WTC11 (cell line): ENCODE measurements around the gene SGCG. TPM values are rescaled to one million over a fixed set of nuclear protein-coding genes. Genes with fewer than 3 reads are reported as not detected.

Experiments used
- ATAC-seq: fragments of 200-7000 bp; cut with Tn5 transposase; 2 replicates; pipeline ENCODE4 v1.10.0; 2021; ENCODE audit warnings: mild to moderate bottlenecking, moderate library complexity
- CTCF ChIA-PET: fragments of 300-600 bp; sonication (Branson Sonifier 250); formaldehyde crosslinking; loops from one replicate; lab custom pipeline; 2021; ENCODE audit warnings: antibody characterized with exemption; lab: Charles Lee
- POLR2A ChIA-PET: fragments of 350-600 bp; sonication (Branson Sonifier 250); formaldehyde crosslinking; loops from one replicate; lab custom pipeline; 2021; ENCODE audit warnings: antibody characterized with exemption; lab: Charles Lee
- DNase-seq: peaks from one replicate; pipeline ENCODE4 v3.0.0; 2021; ENCODE audit warnings: low spot score
- H3K27ac Mint-ChIP-seq: 2 replicates; pipeline ENCODE4 v1.8.0; 2021; ENCODE audit warnings: mixed read lengths
- H3K27me3 Mint-ChIP-seq: 2 replicates; pipeline ENCODE4 v1.8.0; 2021; ENCODE audit warnings: low read depth, mild to moderate bottlenecking, moderate library complexity, mixed read lengths
- H3K36me3 Mint-ChIP-seq: 2 replicates; pipeline ENCODE4 v1.8.0; 2021; ENCODE audit warnings: mixed read lengths
- H3K4me1 Mint-ChIP-seq: 2 replicates; pipeline ENCODE4 v1.8.0; 2022; ENCODE audit warnings: mixed read lengths
- H3K4me3 Mint-ChIP-seq: 2 replicates; pipeline ENCODE4 v1.8.0; 2021; ENCODE audit warnings: mild to moderate bottlenecking, moderate library complexity, mixed read lengths
- H3K9me3 Mint-ChIP-seq: 2 replicates; pipeline ENCODE4 v1.8.0; 2021; ENCODE audit warnings: mixed read lengths
- CBFB ChIP-seq: sonication (generic); formaldehyde crosslinking; IDR thresholded peaks from 2 replicates; pipeline ENCODE4 v1.8.1; 2022; ENCODE audit warnings: mild to moderate bottlenecking, low read depth, missing genetic modification reagents
- ELF4 ChIP-seq: sonication (generic); formaldehyde crosslinking; IDR thresholded peaks from 2 replicates; pipeline ENCODE4 v1.8.1; 2022; ENCODE audit warnings: low read depth, mild to moderate bottlenecking, moderate library complexity, missing genetic modification reagents
- GTF2I ChIP-seq: fragments of 250-450 bp; sonication (Bioruptor Pico); conservative IDR thresholded peaks from 2 replicates; pipeline ENCODE4 v1.4.0; 2021; ENCODE audit warnings: mild to moderate bottlenecking
- HMGA2 ChIP-seq: fragments of 250-450 bp; sonication (Bioruptor Pico); IDR thresholded peaks from 2 replicates; pipeline ENCODE4 v1.4.0; 2021; ENCODE audit warnings: mild to moderate bottlenecking, moderate library complexity
- JUN ChIP-seq: sonication (generic); formaldehyde crosslinking; IDR thresholded peaks from 2 replicates; pipeline ENCODE4 v1.8.0; 2023; ENCODE audit warnings: mild to moderate bottlenecking, missing genetic modification reagents
- MLX ChIP-seq: sonication (generic); formaldehyde crosslinking; IDR thresholded peaks from 2 replicates; pipeline ENCODE4 v1.8.1; 2023; ENCODE audit warnings: mild to moderate bottlenecking, missing genetic modification reagents, moderate library complexity
- NR1H2 ChIP-seq: sonication (generic); formaldehyde crosslinking; IDR thresholded peaks from 2 replicates; pipeline ENCODE4 v1.9.0; 2021; ENCODE audit warnings: mild to moderate bottlenecking, moderate library complexity, missing genetic modification reagents
- PRRX2 ChIP-seq: fragments of 250-450 bp; sonication (Bioruptor Pico); IDR thresholded peaks from 2 replicates; pipeline ENCODE4 v1.8.0; 2021; ENCODE audit warnings: mild to moderate bottlenecking
- TEAD1 ChIP-seq: sonication (generic); formaldehyde crosslinking; IDR thresholded peaks from 2 replicates; pipeline ENCODE4 v1.8.0; 2022; ENCODE audit warnings: mild to moderate bottlenecking, missing genetic modification reagents
- total RNA-seq: library from RNA; stranded (reverse); gene quantifications from 3 replicates; pipeline ENCODE4 v1.2.3, GENCODE V29; 2021
- TF ChIP-seq, protein P1 (sequence below): fragments of 250-450 bp; sonication (Bioruptor Pico); IDR thresholded peaks from 2 replicates; pipeline ENCODE4 v1.9.0; 2021; ENCODE audit warnings: moderate library complexity, mild to moderate bottlenecking, inconsistent platforms, borderline replicate concordance
- TF ChIP-seq, protein P2 (sequence below): sonication (generic); formaldehyde crosslinking; IDR thresholded peaks from 2 replicates; pipeline ENCODE4 v1.8.1; 2022; ENCODE audit warnings: low read depth, missing genetic modification reagents, borderline replicate concordance
- TF ChIP-seq, protein P3 (sequence below): sonication (generic); formaldehyde crosslinking; IDR thresholded peaks from 2 replicates; pipeline ENCODE4 v1.8.0; 2023; ENCODE audit warnings: mild to moderate bottlenecking, missing genetic modification reagents

The SGCG gene
- total RNA-seq, 1 experiment from 2014 or later: not detected

GRCh38 chr13:23357349-23357748, 176.6 kb downstream of the SGCG start:
- POLR2A ChIA-PET: no interaction called here
- Mint-ChIP-seq H3K27me3 (no peaks in the 10 kb centered on the region), H3K9me3 (no peaks in the 10 kb centered on the region), H3K4me3 (no peak overlapping the region), H3K36me3 (peaks cover 40% of the 10 kb centered on the region), H3K27ac (no peak overlapping the region), H3K4me1 (no peaks in the 10 kb centered on the region)
- no peak for ATAC-seq
- DNase-seq: no peak
- CTCF ChIA-PET: no interaction called here
- TF ChIP-seq CBFB: no peak
- peak; percentile 88 for TF ChIP-seq HMGA2

GRCh38 chr13:23359882-23360281, 179.1 kb downstream of the SGCG start:
- H3K27ac Mint-ChIP-seq: no peak overlapping the region
- no peaks in the 10 kb centered on the region for H3K27me3 Mint-ChIP-seq
- POLR2A ChIA-PET: no interaction called here
- no peak overlapping the region for H3K4me3 Mint-ChIP-seq
- H3K4me1 Mint-ChIP-seq: no peaks in the 10 kb centered on the region
- ATAC-seq (no peak), DNase-seq (no peak)
- CTCF ChIA-PET: interaction anchor here (0.7 to 1.2 kb wide), 2 partner anchors 14 to 869 kb away, joined by 4 read pairs; no protein-coding TSS in a partner anchor
- TF ChIP-seq, protein P1, sequence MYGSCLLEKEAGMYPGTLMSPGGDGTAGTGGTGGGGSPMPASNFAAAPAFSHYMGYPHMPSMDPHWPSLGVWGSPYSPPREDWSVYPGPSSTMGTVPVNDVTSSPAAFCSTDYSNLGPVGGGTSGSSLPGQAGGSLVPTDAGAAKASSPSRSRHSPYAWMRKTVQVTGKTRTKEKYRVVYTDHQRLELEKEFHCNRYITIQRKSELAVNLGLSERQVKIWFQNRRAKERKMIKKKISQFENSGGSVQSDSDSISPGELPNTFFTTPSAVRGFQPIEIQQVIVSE: no peak
- TF ChIP-seq, protein P2, sequence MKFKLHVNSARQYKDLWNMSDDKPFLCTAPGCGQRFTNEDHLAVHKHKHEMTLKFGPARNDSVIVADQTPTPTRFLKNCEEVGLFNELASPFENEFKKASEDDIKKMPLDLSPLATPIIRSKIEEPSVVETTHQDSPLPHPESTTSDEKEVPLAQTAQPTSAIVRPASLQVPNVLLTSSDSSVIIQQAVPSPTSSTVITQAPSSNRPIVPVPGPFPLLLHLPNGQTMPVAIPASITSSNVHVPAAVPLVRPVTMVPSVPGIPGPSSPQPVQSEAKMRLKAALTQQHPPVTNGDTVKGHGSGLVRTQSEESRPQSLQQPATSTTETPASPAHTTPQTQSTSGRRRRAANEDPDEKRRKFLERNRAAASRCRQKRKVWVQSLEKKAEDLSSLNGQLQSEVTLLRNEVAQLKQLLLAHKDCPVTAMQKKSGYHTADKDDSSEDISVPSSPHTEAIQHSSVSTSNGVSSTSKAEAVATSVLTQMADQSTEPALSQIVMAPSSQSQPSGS: no peak
- TF ChIP-seq TEAD1 (CRISPR knock-in tag) (no peak), NR1H2 (no peak), MLX (CRISPR knock-in tag) (no peak)
- TF ChIP-seq, protein P3, sequence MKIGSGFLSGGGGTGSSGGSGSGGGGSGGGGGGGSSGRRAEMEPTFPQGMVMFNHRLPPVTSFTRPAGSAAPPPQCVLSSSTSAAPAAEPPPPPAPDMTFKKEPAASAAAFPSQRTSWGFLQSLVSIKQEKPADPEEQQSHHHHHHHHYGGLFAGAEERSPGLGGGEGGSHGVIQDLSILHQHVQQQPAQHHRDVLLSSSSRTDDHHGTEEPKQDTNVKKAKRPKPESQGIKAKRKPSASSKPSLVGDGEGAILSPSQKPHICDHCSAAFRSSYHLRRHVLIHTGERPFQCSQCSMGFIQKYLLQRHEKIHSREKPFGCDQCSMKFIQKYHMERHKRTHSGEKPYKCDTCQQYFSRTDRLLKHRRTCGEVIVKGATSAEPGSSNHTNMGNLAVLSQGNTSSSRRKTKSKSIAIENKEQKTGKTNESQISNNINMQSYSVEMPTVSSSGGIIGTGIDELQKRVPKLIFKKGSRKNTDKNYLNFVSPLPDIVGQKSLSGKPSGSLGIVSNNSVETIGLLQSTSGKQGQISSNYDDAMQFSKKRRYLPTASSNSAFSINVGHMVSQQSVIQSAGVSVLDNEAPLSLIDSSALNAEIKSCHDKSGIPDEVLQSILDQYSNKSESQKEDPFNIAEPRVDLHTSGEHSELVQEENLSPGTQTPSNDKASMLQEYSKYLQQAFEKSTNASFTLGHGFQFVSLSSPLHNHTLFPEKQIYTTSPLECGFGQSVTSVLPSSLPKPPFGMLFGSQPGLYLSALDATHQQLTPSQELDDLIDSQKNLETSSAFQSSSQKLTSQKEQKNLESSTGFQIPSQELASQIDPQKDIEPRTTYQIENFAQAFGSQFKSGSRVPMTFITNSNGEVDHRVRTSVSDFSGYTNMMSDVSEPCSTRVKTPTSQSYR (CRISPR knock-in tag): no peak
- H3K9me3 Mint-ChIP-seq: no peaks in the 10 kb centered on the region
- H3K36me3 Mint-ChIP-seq: peaks cover 47% of the 10 kb centered on the region

- Mint-ChIP-seq H3K27ac (no peak overlapping the region), H3K27me3 (no peaks in the 10 kb centered on the region), H3K9me3 (no peaks in the 10 kb centered on the region), H3K4me1 (no peaks in the 10 kb centered on the region), H3K36me3 (peaks cover 68% of the 10 kb centered on the region), H3K4me3 (no peak overlapping the region)
- DNase-seq: no peak
- ChIA-PET CTCF (interaction anchor here (0.6 kb wide), 1 partner anchor 17 kb away, joined by 3 read pairs; no protein-coding TSS in a partner anchor), POLR2A (no interaction called here)
- ATAC-seq: no peak
- TF ChIP-seq GTF2I (CRISPR knock-in tag) (no peak), JUN (CRISPR knock-in tag) (no peak)
These were observed 184.9 kb downstream of the SGCG start for GRCh38 chr13:23365652-23366051.

DNA sequence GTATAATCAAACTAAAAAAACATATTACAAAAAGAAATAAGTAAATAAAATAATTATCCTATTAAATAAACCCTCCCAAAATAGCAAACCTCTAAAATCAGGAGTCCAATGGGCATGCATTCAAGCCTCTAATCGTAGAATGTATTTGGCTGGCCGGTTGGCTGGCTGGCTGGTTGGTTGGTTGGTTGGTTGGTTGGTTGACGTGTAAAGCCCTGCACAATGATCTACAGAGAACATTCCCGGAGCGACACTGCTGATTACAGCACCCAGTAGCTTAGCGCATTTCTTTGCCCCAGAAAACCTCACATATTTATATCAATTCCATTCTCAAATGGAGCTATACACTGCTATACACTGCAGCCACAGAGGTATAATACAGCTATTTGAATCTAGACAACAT, 187.1 kb downstream of the SGCG start:
- POLR2A ChIA-PET: no interaction called here

More for the DNA sequence above, 187.1 kb downstream of the SGCG start:
- no peak for ATAC-seq
- H3K4me1 Mint-ChIP-seq: no peaks in the 10 kb centered on the region
- CTCF ChIA-PET: no interaction called here
- no peak overlapping the region for H3K4me3 Mint-ChIP-seq
- DNase-seq: no peak
- no peaks in the 10 kb centered on the region for H3K27me3 Mint-ChIP-seq
- H3K9me3 Mint-ChIP-seq: no peaks in the 10 kb centered on the region
- no peak for TF ChIP-seq PRRX2 (CRISPR knock-in tag)
- no peak for TF ChIP-seq MLX (CRISPR knock-in tag)
- no peak for TF ChIP-seq ELF4 (CRISPR knock-in tag)
- H3K27ac Mint-ChIP-seq: no peak overlapping the region
- H3K36me3 Mint-ChIP-seq: peaks cover 69% of the 10 kb centered on the region
